HG02970 (cell line): ENCODE results near the gene GH2.
"Not testable (repeated sequence)": the region's sequence is repeated elsewhere in the genome, so short reads cannot be mapped to it uniquely, and the experiment has no call there.

ENCODE experiments used
- ATAC-seq: cut with Tn5 transposase; IDR thresholded peaks from one replicate; pipeline ENCODE4 v1.9.1; 2021; ENCODE audit warnings: mild to moderate bottlenecking, moderate library complexity, moderate number of reproducible peaks; ENCODE audit not compliant: unreplicated experiment, low FRiP score

Gene GH2

DNA sequence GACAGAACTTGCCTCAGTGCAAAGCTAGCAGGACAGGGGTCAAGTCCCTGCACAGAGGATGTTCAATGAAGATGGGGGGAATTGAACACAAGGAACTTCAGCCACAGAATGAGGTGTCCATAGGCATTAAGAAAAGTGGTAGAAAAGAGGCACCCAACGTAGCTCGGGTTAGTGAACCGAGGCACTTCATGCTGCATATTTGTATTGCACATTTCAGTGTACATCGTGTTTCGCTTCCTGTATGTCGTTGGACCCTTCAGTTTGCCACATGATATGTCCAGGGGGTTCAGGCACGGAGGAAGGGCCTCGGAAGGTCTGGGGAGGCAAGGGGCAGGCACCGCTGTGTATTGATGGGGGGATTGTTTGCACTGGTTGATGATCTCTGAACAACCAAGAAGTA, 3.3 kb downstream of the GH2 start:
- ATAC-seq, result not testable (repeated sequence)

DNA sequence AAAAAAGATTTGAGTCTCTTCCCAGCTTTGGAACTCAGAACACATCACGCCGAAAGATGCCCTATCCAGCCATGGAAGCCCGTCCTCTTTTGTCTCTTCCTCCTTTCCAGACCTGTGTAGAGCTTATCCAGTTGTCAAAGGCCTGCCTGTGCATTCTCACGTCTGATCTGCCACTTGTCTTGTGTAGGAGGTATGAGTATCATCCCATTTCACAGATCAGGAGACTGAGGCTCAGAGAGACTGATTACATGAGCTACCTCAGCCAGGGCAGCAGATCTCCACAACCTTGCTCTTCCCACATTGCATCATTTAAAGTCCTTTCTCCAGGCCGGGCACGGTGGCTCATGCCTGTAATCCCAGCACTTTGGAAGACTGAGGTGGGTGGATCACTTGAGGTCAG, 7.1 kb downstream of the GH2 start:
- ATAC-seq, result not testable (repeated sequence)

DNA sequence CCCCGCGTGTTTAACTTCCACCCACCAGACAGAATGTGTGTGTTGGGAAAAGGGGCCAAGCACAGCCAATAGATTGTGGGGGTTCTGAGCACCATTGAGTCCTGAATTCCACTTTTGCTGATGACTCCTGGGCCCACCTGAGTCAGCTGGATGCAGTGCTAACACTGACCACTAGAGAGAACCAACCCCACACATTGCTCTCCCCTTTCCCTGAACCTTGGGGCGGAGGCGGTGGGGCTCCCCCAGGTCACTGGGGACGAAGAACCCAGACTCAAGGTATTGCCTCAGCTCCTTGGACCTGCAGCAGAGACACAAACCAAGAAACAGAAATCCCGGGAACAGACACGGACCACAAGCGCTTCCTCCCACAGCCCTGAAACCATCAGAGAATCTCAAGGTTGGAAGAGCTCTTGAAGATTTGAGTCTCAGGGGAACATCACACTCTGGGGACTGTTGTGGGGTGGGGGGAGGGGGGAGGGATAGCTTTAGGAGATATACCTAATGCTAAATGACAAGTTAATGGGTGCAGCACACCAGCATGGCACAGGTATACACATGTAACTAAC, 7.6 kb downstream of the GH2 start:
- not testable (repeated sequence) for ATAC-seq

DNA sequence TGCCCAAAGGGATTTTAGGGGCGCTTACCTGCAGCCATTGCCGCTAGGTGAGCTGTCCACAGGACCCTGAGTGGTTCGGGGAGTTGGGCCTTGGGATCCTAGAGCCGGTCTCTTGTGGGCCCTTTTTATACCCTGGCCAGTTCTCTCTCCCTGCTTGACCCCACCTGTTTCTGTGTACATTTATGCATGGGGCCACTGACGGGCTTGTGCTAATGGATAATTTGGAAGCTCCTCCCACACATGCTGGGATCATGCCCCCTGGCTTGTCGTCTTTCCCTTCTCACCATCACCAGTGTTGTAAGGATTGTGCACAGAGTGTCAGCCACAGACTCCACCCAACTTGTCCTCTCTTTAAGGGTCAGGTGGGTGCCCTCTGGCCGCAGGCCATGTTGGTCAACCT, 8.2 kb downstream of the GH2 start, which contains the start of gene CSH2:
Gene CSH2, minus strand, starts transcription at position 101 of the 400 bp plus-strand sequence. Its CDS starts 63 bp downstream, at position 38.
- not testable (repeated sequence) for ATAC-seq

DNA sequence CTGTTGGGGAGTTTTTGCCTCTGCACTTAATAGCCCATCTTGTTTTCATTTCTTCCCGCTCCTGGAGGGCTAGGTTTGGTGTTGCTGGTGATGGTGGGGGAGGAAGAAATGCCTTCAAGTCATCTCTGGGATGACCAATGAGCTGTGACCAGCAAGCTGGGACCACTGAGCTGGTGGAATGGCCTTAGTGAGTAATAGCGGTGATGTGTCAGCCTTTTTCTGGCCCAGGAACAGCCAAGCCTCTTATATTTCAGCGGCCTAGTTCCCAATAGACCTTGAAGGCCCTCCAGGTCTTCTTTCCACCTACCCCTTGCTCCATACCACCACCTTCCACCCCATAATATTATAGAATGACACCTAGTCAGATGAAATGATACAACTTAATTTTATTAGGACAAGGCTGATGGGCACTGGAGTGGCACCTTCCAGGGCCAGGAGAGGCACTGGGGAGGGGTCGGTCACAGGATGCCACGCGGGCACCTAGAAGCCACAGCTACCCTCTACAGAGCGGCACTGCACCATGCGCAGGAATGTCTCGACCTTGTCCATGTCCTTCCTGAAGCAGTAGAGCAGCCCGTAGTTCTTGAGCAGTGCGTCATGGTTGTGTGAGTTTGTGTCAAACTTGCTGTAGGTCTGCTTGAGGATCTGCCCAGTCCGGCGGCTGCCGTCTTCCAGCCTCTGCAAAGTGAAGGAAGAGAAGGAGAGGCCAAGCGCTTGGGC, 9.9 kb downstream of the GH2 start:
- not testable (repeated sequence) for ATAC-seq

DNA sequence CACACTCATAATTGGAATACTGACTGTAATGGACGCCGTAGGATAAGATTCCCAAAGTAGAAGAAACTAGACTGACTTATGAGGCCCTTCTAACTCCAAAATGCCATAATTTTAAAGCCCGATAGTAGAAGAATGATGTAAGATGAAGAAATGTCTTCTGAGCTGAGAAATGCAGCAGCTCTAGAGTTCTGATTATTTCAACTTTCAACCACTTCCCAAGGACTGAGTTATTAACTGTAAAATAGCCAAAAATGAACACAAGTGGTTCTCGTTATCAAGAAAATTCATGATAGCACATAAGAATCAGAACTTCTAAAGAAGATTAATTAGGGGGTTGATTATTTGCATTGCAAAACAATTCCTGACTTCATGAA, 11.5 kb downstream of the GH2 start:
- not testable (repeated sequence) for ATAC-seq

DNA sequence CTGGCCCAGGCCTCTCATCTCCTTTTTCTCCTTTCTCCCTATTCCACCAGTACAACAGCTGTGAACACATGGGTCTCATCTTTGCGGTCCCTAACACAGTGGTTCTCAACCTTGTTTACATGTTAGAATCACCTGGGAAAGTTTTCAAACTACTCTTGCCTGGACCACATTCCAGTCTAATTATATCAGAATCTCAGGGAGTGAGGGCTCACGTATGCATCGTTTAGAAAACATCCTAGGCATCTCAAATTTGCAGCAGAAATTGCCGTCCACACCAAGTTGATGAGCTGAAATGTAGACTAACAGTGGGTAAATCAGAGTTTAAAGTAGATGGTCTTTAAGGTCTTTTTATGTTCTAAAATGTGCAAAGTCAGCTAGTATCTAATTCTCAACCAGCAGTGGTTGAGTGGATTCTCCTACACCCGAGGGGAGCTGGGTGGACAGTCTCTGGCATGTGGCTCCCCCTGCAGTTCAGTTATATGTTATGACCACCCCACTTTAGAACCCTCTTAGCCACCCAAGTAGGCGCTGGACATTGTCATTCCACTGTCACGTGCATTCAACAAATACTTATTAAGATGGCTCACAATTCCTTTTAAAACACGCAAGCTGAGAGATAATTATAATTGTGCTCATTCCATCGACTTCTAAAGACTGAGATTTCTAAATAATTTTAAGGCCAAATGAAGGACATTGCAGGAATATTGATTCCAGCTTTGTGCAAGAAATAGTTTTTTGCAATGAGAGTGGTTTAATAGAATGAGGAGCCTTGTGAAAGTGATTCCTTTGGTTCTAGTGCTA, 12.1 kb downstream of the GH2 start:
- not testable (repeated sequence) for ATAC-seq

DNA sequence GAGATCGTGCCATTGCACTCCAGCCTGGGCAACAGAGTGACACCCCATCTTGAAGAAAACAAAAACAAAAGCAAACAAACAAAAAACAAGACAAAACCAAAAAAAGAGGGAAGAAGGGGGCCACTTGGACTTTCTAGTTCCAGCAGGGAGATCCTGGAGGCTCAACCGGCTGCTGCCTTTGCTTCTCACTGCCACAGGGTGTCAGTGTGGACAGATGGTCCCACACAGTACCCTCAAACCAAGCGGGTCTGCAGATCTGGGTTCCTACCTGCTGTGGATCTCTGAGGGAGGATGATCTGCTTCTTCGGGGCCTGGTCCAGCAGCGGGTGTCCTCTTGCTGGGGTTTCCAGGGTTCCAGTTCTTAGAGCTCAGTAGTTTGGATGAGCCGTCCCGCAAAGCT, 15.1 kb downstream of the GH2 start:
- ATAC-seq, result not testable (repeated sequence)

DNA sequence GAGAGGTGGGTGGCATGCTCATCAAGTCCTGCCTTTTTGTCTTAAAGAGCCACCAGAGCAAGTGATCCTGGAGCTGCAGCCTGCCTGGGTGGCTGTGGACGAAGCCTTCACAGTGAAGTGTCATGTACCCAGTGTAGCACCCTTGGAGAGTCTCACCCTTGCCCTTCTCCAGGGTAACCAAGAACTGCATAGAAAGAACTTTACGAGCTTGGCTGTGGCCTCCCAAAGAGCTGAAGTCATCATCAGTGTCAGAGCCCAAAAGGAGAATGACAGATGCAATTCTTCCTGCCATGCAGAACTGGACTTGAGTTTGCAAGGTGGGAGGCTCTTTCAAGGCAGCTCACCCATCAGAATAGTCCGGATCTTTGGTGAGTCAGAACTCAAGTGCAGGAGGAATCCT, 22.5 kb downstream of the GH2 start:
- ATAC-seq, result no peak

DNA sequence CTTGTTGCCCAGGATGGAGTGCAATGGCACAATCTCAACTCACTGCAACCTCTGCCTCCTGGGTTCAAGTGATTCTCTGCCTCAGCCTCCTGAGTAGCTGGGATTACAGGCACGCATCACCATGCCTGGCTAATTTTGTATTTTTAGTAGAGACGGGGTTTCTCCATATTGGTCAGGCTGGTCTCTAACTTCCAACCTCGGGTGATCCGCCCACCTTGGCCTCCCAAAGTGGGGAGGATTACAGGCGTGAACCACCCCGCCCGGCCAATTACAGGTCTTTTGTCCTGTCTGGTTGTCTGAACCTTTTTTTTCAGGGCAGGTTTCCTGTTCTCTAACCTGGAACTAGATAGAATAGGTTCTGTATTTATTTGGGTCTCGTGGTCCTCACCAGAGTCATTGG, 25.3 kb downstream of the GH2 start:
- ATAC-seq, result not testable (repeated sequence)

DNA sequence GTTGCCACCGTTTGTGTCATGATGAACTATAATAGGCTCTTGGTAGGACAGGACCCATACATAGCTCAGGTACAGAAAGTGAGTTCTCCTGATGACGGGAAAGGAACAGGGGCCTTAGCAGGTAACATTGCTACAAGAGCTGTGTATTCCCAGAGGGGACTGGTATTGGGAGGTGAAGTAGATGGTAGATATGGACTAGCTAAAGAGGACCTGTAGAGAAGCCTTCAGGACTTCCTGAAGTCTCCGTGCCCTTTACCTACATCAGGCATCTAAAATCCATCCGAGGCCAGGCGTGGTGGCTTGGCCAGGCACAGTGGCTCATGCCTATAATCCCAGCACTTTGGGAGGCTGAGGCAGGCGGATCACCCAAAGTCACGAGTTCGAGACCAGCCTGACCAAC, 26.6 kb downstream of the GH2 start:
- no peak for ATAC-seq

DNA sequence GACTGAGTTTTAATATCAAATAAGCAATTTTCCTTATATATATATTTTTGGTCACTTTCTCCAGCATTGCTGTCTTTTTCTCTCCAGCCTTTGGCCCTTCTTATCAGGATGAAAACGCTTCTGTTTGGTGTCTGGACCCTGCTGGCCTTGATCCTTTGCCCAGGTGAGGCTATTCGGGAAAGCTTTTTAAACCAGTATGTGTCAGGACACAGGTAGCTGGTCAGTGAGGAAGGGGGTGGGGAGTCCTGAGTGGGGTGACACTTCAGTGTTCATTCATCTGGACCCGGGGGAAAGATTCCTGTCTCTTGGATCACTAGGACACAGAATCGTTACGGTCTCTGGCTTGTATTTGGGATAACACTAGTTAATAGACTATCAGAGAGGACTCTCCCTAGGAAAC, 27.0 kb downstream of the GH2 start:
- ATAC-seq, result no peak

DNA sequence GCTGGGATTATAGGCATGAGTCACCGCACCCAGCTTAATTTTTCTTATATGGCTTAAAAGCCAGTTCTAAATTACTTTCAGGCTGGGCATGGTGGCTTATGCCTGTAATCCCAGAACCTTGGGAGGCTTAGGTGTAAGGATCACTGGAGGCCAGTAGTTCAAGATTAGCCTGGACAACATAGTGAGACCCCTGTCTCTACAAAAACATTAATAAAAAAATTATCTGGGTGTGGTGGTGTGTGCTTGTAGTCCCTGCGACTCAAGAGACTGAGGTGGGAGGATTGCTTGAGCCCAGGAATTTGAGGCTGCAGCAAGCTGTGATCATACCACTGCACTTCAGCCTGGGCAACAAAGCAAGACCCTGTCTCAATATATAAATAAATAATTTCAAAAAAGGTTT, 28.5 kb downstream of the GH2 start:
- ATAC-seq, result no peak

DNA sequence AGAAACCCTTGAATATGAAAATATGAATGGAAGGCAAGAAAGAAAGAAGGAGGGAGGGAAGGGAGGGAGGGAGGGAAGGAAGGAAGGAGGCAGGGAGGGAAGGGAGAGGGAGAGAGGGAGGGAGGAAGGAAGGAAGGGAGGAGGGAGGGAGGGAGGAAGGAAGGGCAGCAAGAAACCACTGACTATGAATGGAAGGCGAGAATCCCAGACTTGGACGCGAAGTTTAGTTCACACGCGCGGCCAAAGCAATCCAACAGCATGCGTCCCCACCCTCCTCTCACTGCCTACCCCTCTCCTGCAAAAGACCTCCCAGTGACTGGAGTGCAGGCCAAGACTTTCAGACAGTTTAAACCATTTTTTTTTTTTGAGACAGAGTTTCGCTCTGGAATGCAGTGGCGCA, 31.3 kb downstream of the GH2 start:
- no peak for ATAC-seq

DNA sequence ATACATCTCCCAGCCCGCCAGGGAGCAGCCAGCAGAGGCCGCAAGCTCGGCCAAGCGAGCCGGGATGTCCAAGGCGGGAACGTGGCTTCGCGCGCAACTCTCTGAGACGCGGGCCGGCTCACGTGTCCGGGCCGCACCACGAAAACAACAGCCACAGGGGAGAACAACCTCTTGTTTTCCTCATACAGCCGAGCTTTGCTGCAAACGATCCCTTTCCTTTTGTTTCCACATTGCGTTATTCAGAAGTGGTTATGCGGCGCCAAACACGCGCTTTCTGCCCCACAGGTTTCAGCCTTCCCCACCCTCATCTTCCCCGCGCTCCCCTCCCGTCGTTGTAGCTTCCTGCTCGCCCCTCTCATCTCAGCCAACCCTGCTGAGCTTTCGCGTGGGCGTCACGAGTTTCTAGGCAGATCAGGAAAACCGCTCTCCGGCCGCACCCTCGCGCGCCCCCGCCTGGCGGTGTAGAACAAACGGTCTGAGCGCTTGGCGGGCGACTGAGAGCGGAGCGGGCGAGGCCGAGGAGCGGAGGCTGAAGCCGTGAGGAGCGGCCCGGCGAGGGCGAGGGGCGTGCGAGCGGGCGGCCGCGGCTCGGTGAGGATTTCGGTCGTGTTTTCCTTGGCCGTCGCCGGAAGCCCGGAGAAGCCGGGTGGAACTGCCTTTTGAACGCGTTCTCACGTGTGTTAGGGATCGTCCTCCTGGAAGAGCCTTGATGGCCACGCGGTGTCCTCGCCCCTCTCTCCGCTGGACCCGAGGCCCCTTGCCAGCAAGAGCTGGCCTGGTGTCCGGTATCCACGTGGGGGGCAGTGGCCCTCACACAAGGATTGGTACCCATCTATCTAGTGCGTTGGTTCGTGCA, 32.7 kb downstream of the GH2 start:
- peak; percentile 68 for ATAC-seq

DNA sequence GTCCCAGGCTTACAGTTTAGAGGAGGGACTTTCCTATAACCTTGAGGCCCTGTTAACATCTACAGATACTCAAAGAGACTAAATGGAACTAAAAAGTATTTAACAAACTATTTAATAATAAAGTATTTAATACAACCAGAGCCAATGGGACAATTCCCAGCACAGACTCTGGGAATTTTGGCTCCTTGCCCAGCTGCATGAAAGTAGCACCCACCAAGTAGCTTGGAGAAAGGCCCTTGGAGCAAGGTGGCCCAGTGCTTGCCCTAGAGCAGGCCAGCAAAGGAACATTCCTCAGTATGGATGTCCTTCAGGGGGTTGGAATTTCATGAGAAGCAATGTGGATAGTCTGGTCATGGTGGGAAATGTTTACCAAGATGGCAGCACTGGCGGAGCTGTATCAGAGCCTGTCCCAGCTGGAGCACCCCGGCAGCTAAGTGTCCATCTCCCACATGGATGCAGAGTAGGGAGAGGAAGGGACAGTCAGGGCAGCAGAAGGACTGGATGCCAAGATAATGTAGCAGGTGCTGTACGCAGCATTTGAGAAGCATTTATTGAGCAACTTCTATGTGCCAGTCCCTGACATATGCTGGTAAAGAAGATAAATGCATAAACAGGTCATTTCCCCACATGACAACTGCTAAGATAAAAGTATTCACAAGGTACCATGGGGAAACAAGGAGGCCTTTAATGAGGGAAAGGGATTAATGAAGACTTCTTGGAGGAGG, 34.1 kb downstream of the GH2 start:
- ATAC-seq, result no peak

DNA sequence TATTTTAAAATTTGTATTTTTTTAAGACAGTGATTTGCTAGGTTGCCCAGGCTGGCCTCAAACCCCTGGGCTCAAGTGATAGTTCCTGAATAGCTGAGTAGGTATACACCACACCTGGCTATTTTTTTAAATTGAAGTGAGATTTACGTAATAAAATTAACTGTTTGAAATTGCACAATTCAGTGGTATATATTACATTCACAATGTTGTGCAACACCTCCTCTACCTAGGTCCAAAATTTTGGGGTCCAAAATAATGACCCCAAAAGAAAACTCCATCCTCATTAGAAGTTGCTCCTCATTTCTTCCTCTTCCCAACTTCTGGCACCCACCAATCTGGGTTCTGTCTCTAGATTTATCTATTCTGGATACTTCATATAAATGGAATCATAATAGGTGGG, 36.2 kb downstream of the GH2 start:
- ATAC-seq, result no peak

DNA sequence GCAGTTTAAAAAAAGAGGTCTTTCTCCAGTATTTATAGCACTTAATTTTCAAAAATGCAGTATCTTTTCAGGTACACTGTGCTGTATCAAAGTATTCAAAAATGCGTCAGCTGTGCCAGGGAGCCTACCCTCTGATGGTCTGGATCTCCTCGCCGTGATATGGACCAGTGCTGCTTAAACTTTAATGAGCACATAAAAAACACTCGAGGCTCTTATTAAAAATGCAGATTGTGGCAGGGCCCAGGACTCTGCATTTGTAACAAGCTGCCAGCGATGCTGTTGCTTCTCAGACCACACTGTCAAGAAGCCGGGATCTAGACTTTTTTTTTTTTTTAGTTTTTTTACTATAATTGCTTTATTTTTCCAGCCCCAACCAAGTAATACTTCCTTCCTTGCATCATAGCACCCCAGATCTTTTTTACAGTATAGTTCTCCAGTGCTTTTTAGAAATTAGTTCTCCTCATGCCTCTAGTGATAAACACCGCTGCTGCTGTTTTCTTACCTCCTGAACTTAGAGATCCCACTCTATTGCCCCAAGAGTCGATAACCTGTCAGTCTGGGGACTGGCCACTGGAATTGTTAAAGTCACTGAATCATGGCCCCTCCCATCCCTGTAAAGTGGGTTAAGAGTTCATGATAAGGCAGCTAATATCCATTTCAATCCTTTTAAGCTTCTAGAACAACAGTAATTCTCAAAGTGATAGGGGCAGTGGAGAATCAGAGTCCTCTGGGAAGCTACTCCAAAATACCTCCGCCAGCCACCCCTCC, 37.6 kb downstream of the GH2 start:
- no peak for ATAC-seq

DNA sequence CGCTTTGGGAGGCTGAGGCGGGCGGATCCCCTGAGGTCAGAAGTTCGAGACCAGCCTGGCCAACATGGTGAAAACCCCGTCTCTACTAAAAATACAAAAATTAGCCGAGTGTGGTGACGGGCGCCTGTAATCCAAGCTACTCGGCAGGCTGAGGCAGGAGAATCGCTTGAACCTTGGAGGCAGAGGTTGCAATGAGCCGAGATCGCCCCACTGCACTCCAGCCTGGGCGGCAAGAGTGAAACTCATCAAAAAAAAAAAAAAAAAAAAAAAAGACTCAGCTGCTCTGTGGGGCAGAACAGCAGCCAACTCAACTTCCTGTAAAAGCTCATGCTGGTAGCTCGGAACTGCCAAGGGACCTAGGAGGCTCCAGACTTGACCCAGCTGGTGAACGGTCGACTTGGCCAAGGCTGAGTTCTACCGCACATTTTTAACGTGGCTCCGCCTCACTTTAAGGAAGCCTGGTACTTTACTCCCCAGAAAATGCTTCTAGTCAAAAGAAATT, 38.3 kb downstream of the GH2 start:
- ATAC-seq, result not testable (repeated sequence)
